Calu3 (cell line): ENCODE measurements around the gene MAN1B1. TPM values are rescaled to one million over a fixed set of nuclear protein-coding genes. Genes with fewer than 3 reads are reported as not detected.
A peak's percentile ranks its signal among the peaks of the same experiment; 100 is the strongest.

ENCODE experiments used
- BruUV-seq: library from RNA; stranded (reverse); fragments of 400-500 nt; replicated peaks from 2 replicates; lab custom pipeline; 2021; lab: Mats Ljungman, UMichigan
- CTCF ChIA-PET: fragments of 300-600 bp; sonication (Branson Sonifier 250); formaldehyde crosslinking; loops from one replicate; lab custom pipeline; 2022; ENCODE audit warnings: antibody characterized with exemption; lab: Charles Lee
- DNase-seq: peaks from one replicate; pipeline ENCODE4 v3.0.0; 2022
- H3K27ac Mint-ChIP-seq: one replicate; pipeline ENCODE4 v1.8.0; 2022; ENCODE audit warnings: mixed read lengths; ENCODE audit not compliant: unreplicated experiment
- H3K27me3 Mint-ChIP-seq: one replicate; pipeline ENCODE4 v1.8.0; 2022; ENCODE audit warnings: mixed read lengths; ENCODE audit not compliant: unreplicated experiment
- H3K36me3 Mint-ChIP-seq: one replicate; pipeline ENCODE4 v1.8.0; 2022; ENCODE audit warnings: mild to moderate bottlenecking, moderate library complexity, mixed read lengths; ENCODE audit not compliant: insufficient read depth, unreplicated experiment
- H3K4me1 Mint-ChIP-seq: one replicate; pipeline ENCODE4 v1.8.0; 2022; ENCODE audit warnings: mild to moderate bottlenecking, low read depth, mixed read lengths; ENCODE audit not compliant: unreplicated experiment
- H3K4me3 Mint-ChIP-seq: one replicate; pipeline ENCODE4 v1.8.0; 2022; ENCODE audit warnings: mild to moderate bottlenecking, low read depth, moderate library complexity, mixed read lengths; ENCODE audit not compliant: unreplicated experiment
- H3K9me3 Mint-ChIP-seq: one replicate; pipeline ENCODE4 v1.8.0; 2022; ENCODE audit warnings: low read depth, mixed read lengths; ENCODE audit not compliant: unreplicated experiment
- CTCF ChIP-seq: fragments of 200-600 bp; IDR thresholded peaks from one replicate; pipeline ENCODE4 v1.8.0; 2022; ENCODE audit warnings: antibody characterized with exemption; ENCODE audit not compliant: unreplicated experiment
- intact Hi-C: fragments of 100-400 bp; cut with micrococcal nuclease; formaldehyde crosslinking; loops from one replicate; pipeline ENCODE4 v1.10.0; 2022; ENCODE audit not compliant: unreplicated experiment
- total RNA-seq: library from RNA; stranded (reverse); gene quantifications from 2 replicates; pipeline ENCODE4 v1.2.3, GENCODE V29; 2022

MAN1B1 gene
- total RNA-seq, 1 experiment from 2014 or later, result 61.4 TPM

GRCh38 chr9:137066096-137066861 lies 20.5 kb upstream of the MAN1B1 start:
- Mint-ChIP-seq H3K27me3 (no peaks in the 10 kb centered on the region), H3K36me3 (peaks cover 28% of the 10 kb centered on the region), H3K27ac (no peak overlapping the region), H3K4me1 (peaks cover 13% of the 10 kb centered on the region), H3K9me3 (no peaks in the 10 kb centered on the region), H3K4me3 (no peak overlapping the region)
- CTCF ChIA-PET, result interaction anchor here (2.0 kb wide), 1 partner anchor 20 kb away, joined by 27 read pairs; the partner anchor contains the start of gene NPDC1
- BruUV-seq, result no TSS peak
- no peak for TF ChIP-seq CTCF
- intact Hi-C loops, result no loop called here
- DNase-seq, result no peak

GRCh38 chr9:137067860-137068538 lies 18.8 kb upstream of the MAN1B1 start:
- peak; percentile 55 for TF ChIP-seq CTCF
- BruUV-seq, result no TSS peak
- intact Hi-C loops, result no loop called here
- H3K27me3 Mint-ChIP-seq, result no peaks in the 10 kb centered on the region
- DNase-seq, result peak; percentile 86
- peaks cover 25% of the 10 kb centered on the region for H3K36me3 Mint-ChIP-seq
- peaks cover 16% of the 10 kb centered on the region for H3K4me1 Mint-ChIP-seq
- no peaks in the 10 kb centered on the region for H3K9me3 Mint-ChIP-seq
- H3K4me3 Mint-ChIP-seq, result peak overlapping the region; percentile 70
- H3K27ac Mint-ChIP-seq, result no peak overlapping the region
- CTCF ChIA-PET, result interaction anchor here (0.7 to 3.0 kb wide), 9 partner anchors 12 to 1737 kb away, joined by 3 to 27 read pairs (median 4); partner anchors contain the start of genes MAN1B1 and NPDC1

GRCh38 chr9:137068539-137069507 lies 18.0 kb upstream of the MAN1B1 start:
- Mint-ChIP-seq H3K4me3 (peak overlapping the region; percentile 70), H3K9me3 (no peaks in the 10 kb centered on the region), H3K27me3 (no peaks in the 10 kb centered on the region), H3K27ac (no peak overlapping the region), H3K36me3 (peaks cover 25% of the 10 kb centered on the region), H3K4me1 (peaks cover 16% of the 10 kb centered on the region)
- BruUV-seq, result TSS peak; percentile 22
- no peak for TF ChIP-seq CTCF
- intact Hi-C loops, result no loop called here
- DNase-seq, result no peak
- CTCF ChIA-PET, result interaction anchor here (0.8 to 3.0 kb wide), 7 partner anchors 13 to 281 kb away, joined by 3 to 27 read pairs (median 9); partner anchors contain the start of genes MAN1B1 and NPDC1
